HG02759 (cell line): ENCODE results near the gene LCN2.
"Not testable (repeated sequence)": the region's sequence is repeated elsewhere in the genome, so short reads cannot be mapped to it uniquely, and the experiment has no call there.

ENCODE experiments used
- ATAC-seq: cut with Tn5 transposase; IDR thresholded peaks from one replicate; pipeline ENCODE4 v1.9.1; 2021; ENCODE audit warnings: mild to moderate bottlenecking, moderate library complexity; ENCODE audit not compliant: unreplicated experiment

Gene LCN2

DNA sequence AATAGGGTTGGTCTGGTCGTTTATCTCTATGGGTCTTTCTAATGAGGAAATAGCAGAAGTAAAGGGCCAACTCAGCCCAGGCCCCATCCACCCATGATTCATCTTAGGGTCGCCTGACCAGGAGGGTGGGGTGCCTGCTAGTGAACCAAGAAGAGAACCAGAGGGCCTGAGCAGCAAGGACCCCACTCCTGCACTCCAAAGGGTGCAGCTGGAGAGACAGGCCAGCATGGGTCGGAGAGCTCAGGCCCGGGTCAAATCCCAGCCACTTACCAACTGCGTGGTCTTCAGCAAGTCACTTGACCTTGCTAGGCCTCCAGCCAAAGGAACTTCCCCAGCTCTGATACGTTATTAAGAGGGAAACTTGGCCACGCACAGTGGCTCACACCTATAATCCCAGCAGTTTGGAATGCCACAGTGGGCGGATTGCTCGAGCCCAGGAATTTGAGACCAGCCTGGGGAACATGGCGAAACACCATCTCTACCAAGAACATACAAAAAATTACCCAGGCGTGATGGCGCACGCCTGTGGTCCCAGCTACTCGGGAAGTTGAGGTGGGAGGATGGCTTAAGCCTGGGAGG is 15.1 kb downstream of the LCN2 start:
- ATAC-seq: no peak

DNA sequence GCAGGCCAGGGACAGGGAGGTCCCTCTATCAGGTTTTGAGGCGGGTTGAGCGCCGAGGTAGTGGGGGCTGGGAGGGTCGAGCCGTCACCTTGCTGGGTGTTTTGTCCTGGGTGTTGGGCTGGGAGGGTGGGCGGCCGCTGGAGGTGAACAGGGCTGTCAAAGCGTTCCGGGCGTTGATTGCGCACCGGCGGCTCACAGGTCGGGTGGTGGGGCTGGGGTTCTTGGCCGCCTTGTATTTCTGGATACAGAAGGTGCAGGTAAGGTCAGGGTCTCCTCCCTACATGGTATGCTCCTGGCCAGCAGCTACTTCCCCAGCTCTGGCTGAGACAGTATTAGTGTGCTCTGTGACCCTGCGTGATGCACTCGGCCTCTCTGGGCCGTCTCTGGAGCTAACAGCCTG is 16.9 kb downstream of the LCN2 start:
- no peak for ATAC-seq

GRCh38 chr9:128167209-128167608 is 18.0 kb downstream of the LCN2 start:
- ATAC-seq: no peak

GRCh38 chr9:128168731-128169308 is 19.6 kb downstream of the LCN2 start:
- no peak for ATAC-seq

GRCh38 chr9:128169492-128169891 is 20.2 kb downstream of the LCN2 start:
- no peak for ATAC-seq

GRCh38 chr9:128169925-128170324 is 20.7 kb downstream of the LCN2 start:
- no peak for ATAC-seq

DNA sequence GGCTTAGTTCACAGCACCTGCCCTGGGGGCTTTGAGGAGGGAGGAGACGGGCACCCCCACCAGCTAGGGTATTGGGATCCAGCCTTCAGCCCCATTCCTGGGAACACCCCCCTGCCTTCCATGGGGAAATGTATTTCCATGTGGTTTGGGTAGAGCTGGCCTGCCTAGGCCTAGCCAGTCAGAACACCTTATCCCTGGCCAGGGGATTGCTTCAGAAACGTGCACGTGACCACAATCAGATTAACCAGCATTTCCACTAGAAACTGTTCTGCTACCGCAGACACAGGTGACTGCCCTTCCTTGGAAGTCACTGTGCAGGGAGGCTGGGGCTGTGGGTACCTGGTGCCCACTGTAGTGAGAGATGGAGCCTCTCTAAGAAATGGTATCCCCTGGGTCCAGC is 24.8 kb downstream of the LCN2 start:
- no peak for ATAC-seq

GRCh38 chr9:128175102-128175563 is 25.9 kb downstream of the LCN2 start:
- no peak for ATAC-seq

DNA sequence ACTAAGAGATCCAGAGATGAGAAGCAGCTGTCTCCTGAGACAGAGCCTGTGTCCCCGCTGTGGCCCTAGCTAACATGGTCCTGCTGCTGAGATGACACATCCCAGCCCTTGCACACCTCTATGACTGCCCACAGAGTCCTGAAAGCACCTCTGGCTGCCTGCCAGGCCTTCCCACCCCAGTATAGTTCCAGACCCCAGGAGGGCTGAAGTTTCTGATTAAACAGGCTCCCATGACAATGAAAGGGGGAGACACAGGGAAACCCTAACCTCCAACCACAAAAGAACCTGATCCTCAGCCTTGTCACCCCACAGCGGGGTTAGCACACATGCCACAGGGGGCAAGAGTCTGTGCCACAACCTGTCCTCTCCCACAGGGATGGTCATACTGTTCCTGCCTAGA is 26.5 kb downstream of the LCN2 start:
- no peak for ATAC-seq

- no peak for ATAC-seq
Measured at GRCh38 chr9:128178806-128179431, 29.7 kb downstream of the LCN2 start.

DNA sequence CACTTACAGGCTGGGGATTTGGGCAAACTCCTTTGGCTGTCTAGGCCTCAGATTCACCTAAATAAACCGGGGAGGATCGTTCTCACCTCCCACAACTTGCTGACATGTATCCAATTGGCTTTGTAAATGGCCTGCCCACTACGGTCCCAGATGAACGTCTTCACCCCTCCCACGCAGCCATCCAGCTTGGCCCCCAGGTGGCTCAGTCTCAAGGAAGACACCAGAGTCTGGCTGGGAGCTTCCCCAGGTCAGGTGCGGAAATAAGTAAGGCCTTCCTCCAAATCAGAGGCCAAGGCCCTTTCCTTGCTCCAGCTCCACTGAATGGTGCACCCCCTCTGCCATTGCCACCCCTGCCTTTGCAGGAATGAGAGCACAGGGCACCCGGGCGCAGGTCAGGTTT is 30.7 kb downstream of the LCN2 start:
- no peak for ATAC-seq

DNA sequence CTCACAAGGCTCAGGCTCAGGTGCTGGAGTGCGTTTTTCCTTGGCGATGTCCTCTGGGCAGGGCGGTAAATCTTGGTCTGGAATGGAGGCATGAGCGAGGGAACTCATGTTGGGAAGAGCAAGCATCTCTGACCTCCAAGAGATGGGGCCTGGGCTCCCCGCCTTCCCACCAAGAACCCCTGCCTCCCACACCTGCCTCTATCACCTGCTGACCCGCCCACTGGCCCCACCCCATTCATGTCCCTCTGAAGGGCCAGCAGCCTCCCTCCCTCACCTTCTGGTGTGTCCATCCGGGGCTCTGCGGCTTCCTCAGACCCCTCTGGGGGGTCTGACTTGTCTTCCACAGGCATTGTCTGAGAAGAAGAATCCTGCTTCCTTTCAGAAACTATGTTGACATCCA is 31.2 kb downstream of the LCN2 start:
- ATAC-seq: no peak

GRCh38 chr9:128181480-128181879 is 32.2 kb downstream of the LCN2 start:
- not testable (repeated sequence) for ATAC-seq

- ATAC-seq: no peak
Measured at GRCh38 chr9:128182893-128183588, 33.8 kb downstream of the LCN2 start.

DNA sequence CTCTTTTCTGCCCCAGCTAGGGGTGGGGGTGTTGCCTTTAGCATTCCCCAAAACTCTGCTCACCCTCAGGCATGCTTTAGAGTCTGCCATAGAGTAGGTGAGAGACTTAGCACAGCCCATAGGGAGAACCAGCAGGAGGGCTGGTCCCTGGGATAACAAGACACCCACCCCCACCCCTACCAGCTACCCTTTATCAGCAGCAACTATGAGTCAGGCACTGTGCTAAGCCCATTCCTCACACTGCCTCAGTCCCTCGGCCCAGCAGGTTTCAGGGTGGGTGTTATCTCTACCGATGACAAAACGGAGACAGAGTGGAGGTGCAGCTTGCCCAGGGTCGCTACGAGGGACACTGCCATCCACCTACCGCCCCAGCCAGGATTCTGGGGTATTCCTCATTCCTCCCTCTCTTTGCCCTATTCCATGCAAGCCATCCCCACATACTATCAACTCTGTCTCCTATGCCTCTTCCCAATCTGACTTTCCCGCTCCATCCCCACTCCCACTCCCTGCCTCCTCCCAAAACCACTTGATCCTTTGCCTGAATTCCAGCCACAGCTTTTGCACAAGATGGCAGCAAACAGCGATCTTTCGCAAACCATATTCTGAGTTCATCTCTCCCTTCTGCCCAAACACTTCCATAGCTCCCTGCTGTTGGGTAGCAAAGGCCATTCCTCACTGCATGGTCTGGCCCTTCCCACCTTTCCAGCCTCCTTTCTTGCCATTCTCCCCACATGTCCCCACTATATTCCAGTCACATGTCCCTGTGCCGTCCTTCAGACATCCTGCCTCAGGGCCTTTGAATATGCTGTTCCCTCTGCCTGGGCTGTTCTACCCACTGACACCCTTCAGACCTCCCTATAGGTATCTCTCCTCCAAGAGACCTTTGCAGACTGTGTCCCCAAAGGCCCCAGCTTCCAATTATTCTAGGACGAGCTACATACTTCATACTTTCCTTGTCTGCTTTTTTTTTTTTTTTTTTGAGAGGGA is 37.0 kb downstream of the LCN2 start:
- no peak for ATAC-seq

- ATAC-seq: no peak
Measured at GRCh38 chr9:128187361-128187760, 38.1 kb downstream of the LCN2 start.

DNA sequence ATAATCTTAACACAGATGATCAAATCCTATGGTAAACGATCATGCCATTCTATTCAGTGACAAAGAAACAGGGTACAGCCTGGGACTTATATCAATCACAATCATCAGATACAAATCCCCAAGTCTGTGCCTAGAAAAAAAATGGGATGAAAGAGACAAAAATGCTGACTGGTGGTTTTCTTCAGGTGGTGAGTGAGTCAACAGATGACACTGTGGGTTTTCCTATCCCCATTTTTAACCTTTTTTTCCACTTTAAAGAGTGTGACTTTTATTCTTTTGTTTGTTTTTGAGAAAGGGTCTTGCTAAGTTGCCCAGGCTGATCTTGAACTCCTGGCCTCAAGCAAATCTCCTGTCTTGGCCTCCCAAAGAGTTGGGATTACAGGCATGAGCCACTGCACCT is 39.0 kb downstream of the LCN2 start:
- ATAC-seq: no peak

GRCh38 chr9:128190013-128190412 is 40.8 kb downstream of the LCN2 start:
- ATAC-seq: no peak

DNA sequence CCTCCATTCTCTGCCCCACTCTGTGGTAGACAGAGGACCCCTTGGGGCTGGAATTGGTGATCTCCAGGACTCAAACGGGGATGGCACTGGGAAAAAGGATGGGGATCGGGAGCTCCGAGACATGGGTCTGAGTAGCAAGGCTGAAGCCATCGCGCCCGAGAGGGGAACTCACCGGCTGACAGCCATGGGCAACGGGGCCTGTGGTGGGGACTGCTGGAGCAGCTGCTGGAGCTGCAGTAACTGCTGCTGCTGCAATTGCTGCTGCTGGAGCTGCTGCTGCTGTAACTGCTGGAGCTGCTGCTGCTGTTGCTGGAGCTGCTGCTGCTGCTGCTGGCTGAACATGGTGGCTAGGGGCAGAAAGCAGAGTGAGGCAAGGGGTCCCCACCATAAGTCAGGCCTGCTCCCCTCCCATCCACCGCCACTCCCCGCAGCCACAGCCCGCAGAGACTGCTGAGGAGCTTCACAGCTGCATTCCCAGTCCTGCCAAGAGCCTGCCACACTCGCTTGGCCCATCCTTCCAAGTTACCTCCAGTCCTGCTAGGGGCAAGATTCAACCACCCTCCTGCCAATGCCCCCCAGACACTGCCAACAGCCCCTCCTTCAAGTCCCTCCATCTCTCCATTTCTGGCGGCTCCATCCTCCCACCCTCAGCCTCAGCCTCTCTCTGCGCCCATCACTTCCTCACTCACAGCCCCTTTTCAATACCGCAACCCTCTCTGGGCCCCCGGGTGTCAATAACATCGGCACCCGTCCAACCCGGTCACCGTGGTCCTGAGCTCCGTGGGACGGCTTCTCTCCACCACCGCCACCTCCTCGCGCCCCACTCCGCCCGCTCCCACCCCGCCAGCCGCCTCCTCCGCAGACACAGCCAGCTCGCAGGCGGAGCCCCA is 41.5 kb downstream of the LCN2 start:
- ATAC-seq: no peak
